Measurements from ENCODE around the gene IQCK.
A peak's percentile ranks its signal among the peaks of the same experiment; 100 is the strongest.

The IQCK gene

GRCh38 chr16:19885451-19886072 is 167.5 kb downstream of the IQCK start:
- Histone ChIP-seq H3K4me2 (peak overlapping the region; percentile 71; the same call in 1 of the 2 replicates), H3K4me1 (ENCODE audit: low read depth, poor library complexity, severe bottlenecking) (peaks cover 8% of the 10 kb centered on the region), H3K36me3 (ENCODE audit: insufficient read depth) (no peaks in the 10 kb centered on the region), H3K27ac (no peak overlapping the region), H3K4me3 (IDR thresholded peaks at IDR 0.05; ENCODE audit: insufficient read depth, low read depth, low read length) (no peak overlapping the region), H3K9ac (no peak overlapping the region), H3K79me2 (ENCODE audit: insufficient read depth, low read depth) (no peaks in the 10 kb centered on the region), H2AFZ (ENCODE audit: low read depth) (peak overlapping the region; percentile 88; the same call in 1 of the 2 replicates), H4K20me1 (ENCODE audit: insufficient read depth) (no peaks in the 10 kb centered on the region), H3K27me3 (ENCODE audit: insufficient read depth, low read depth) (no peaks in the 10 kb centered on the region)
- TF ChIP-seq CTCF (conservative IDR thresholded peaks at IDR 0.05; ENCODE audit: low read depth, low read length): no peak

GRCh38 chr16:19886073-19886941 is 168.2 kb downstream of the IQCK start:
- no peaks in the 10 kb centered on the region for H3K79me2 ChIP-seq (ENCODE audit: insufficient read depth, low read depth)
- peak overlapping the region; percentile 55; the same call in 1 of the 2 replicates for H3K9ac ChIP-seq
- TF ChIP-seq CTCF (conservative IDR thresholded peaks at IDR 0.05; ENCODE audit: low read depth, low read length): peak; percentile 98
- peak overlapping the region; percentile 25; the same call in 1 of the 2 replicates for H3K27ac ChIP-seq
- H3K27me3 ChIP-seq (ENCODE audit: insufficient read depth, low read depth): no peaks in the 10 kb centered on the region
- H2AFZ ChIP-seq (ENCODE audit: low read depth): peak overlapping the region; percentile 88
- peak overlapping the region; percentile 36; the same call in 1 of the 2 replicates for H3K4me2 ChIP-seq
- no peaks in the 10 kb centered on the region for H4K20me1 ChIP-seq (ENCODE audit: insufficient read depth)
- H3K4me1 ChIP-seq (ENCODE audit: low read depth, poor library complexity, severe bottlenecking): peaks cover 8% of the 10 kb centered on the region
- H3K4me3 ChIP-seq (IDR thresholded peaks at IDR 0.05; ENCODE audit: insufficient read depth, low read depth, low read length): no peak overlapping the region
- H3K36me3 ChIP-seq (ENCODE audit: insufficient read depth): no peaks in the 10 kb centered on the region

- Histone ChIP-seq H2AFZ (ENCODE audit: low read depth) (no peak overlapping the region), H3K9ac (no peak overlapping the region), H3K27me3 (ENCODE audit: insufficient read depth, low read depth) (no peaks in the 10 kb centered on the region), H3K4me2 (no peak overlapping the region), H3K27ac (no peak overlapping the region), H3K4me1 (ENCODE audit: low read depth, poor library complexity, severe bottlenecking) (peaks cover 8% of the 10 kb centered on the region), H3K4me3 (IDR thresholded peaks at IDR 0.05; ENCODE audit: insufficient read depth, low read depth, low read length) (no peak overlapping the region), H3K36me3 (ENCODE audit: insufficient read depth) (no peaks in the 10 kb centered on the region), H4K20me1 (ENCODE audit: insufficient read depth) (no peaks in the 10 kb centered on the region), H3K79me2 (ENCODE audit: insufficient read depth, low read depth) (no peaks in the 10 kb centered on the region)
- TF ChIP-seq CTCF (conservative IDR thresholded peaks at IDR 0.05; ENCODE audit: low read depth, low read length): no peak
Measured at GRCh38 chr16:19888834-19889233, 170.8 kb downstream of the IQCK start.

GRCh38 chr16:19890901-19891300 is 172.8 kb downstream of the IQCK start:
- no peak overlapping the region for H3K4me3 ChIP-seq (IDR thresholded peaks at IDR 0.05; ENCODE audit: insufficient read depth, low read depth, low read length)
- H3K79me2 ChIP-seq (ENCODE audit: insufficient read depth, low read depth): no peaks in the 10 kb centered on the region
- peaks cover 5% of the 10 kb centered on the region for H3K4me1 ChIP-seq (ENCODE audit: low read depth, poor library complexity, severe bottlenecking)
- H3K27me3 ChIP-seq (ENCODE audit: insufficient read depth, low read depth): no peaks in the 10 kb centered on the region
- no peak for TF ChIP-seq CTCF (conservative IDR thresholded peaks at IDR 0.05; ENCODE audit: low read depth, low read length)
- no peak overlapping the region for H2AFZ ChIP-seq (ENCODE audit: low read depth)
- H3K27ac ChIP-seq: no peak overlapping the region
- H3K36me3 ChIP-seq (ENCODE audit: insufficient read depth): no peaks in the 10 kb centered on the region
- no peak overlapping the region for H3K9ac ChIP-seq
- H4K20me1 ChIP-seq (ENCODE audit: insufficient read depth): no peaks in the 10 kb centered on the region
- H3K4me2 ChIP-seq: no peak overlapping the region
